Natural killer cell (primary cell): ENCODE results near the gene FAT4. TPM values are rescaled to one million over a fixed set of nuclear protein-coding genes. Genes with fewer than 3 reads are reported as not detected.

Source experiments
- ATAC-seq, 3 donors: fragments of 150-1000 bp in 2 of 3; fragments of 200-7000 bp in 1 of 3; cut with Tn5 transposase; 1 replicate in 1 of 3; 2 replicates in 2 of 3; pipeline ENCODE4 v1.10.0; 2021; ENCODE audit warnings: mild to moderate bottlenecking in 2 of 3, moderate library complexity in 2 of 3
- DNase-seq, 2 donors: peaks; one replicate each; pipeline versions ENCODE4 v3.0.0 to v3.0.0-alpha.2; 2013 to 2021; ENCODE audit warnings: mixed read lengths in 1 of 2
- H3K27ac ChIP-seq: one replicate; pipeline ENCODE4 v1.5.1; 2013; ENCODE audit warnings: mild to moderate bottlenecking, low read length
- H3K27me3 ChIP-seq: one replicate; pipeline ENCODE4 v1.6.1; 2013; ENCODE audit warnings: low read length; ENCODE audit not compliant: control insufficient read depth, insufficient read depth
- H3K36me3 ChIP-seq: one replicate; pipeline ENCODE4 v1.6.1; 2013; ENCODE audit warnings: low read length; ENCODE audit not compliant: control insufficient read depth, insufficient read depth
- H3K4me1 ChIP-seq: one replicate; pipeline ENCODE4 v1.6.1; 2013; ENCODE audit warnings: low read length; ENCODE audit not compliant: control insufficient read depth, insufficient read depth
- H3K4me3 ChIP-seq: one replicate; pipeline ENCODE4 v1.5.1; 2013; ENCODE audit warnings: low read length
- H3K9me3 ChIP-seq: one replicate; pipeline ENCODE4 v1.6.1; 2013; ENCODE audit warnings: low read length; ENCODE audit not compliant: control insufficient read depth, insufficient read depth
- H3K27ac Mint-ChIP-seq, 2 donors: one replicate each; pipeline ENCODE4 v1.8.0; 2022; ENCODE audit warnings: mild to moderate bottlenecking in 2 of 2, mixed read lengths in 2 of 2, moderate library complexity in 1 of 2
- H3K27me3 Mint-ChIP-seq, 2 donors: one replicate each; pipeline ENCODE4 v1.8.0; 2022; ENCODE audit warnings: low read depth in 2 of 2, mixed read lengths in 2 of 2
- H3K36me3 Mint-ChIP-seq: one replicate; pipeline ENCODE4 v1.8.0; 2022; ENCODE audit warnings: mixed read lengths
- H3K4me1 Mint-ChIP-seq, 2 donors: one replicate each; pipeline ENCODE4 v1.8.0; 2022; ENCODE audit warnings: mixed read lengths in 2 of 2
- H3K4me3 Mint-ChIP-seq: one replicate; pipeline ENCODE4 v1.8.0; 2022; ENCODE audit warnings: mild to moderate bottlenecking, moderate library complexity, mixed read lengths
- H3K9me3 Mint-ChIP-seq, 2 donors: one replicate each; pipeline ENCODE4 v1.8.0; 2022; ENCODE audit warnings: mixed read lengths in 2 of 2
- CTCF ChIP-seq: fragments of 200-600 bp; IDR thresholded peaks from one replicate; pipeline ENCODE4 v1.8.0; 2022; ENCODE audit warnings: antibody characterized with exemption
- WGBS: methylation state at CpG from one replicate; pipeline ENCODE4 v1.1.7; 2013; ENCODE audit warnings: missing lambda C conversion rate; ENCODE audit not compliant: insufficient coverage; 5-methylcytosine and 5-hydroxymethylcytosine counted together
- intact Hi-C: fragments of 100-400 bp; cut with micrococcal nuclease; formaldehyde crosslinking; loops from one replicate; pipeline ENCODE4 v1.14.2; 2022
- total RNA-seq, 4 donors: library from RNA; stranded (reverse); fragments of 120-200 nt in 1 of 4; gene quantifications; one replicate each; pipeline versions ENCODE4 v1.2.3 to v1.2.4, GENCODE V29; 2013 to 2022

Gene FAT4
- total RNA-seq, 3 donors from 2014 or later (not counting 1 experiment from before 2014, with no cell fraction given), result 4.5 to 8.0 (median 5.1) TPM

GRCh38 chr4:125359363-125359762 is 44.6 kb downstream of the FAT4 start:
- Histone ChIP-seq H3K4me3 (no peak overlapping the region), H3K36me3 (no peaks in the 10 kb centered on the region), H3K9me3 (no peaks in the 10 kb centered on the region), H3K27me3 (no peaks in the 10 kb centered on the region), H3K4me1 (no peaks in the 10 kb centered on the region), H3K27ac (no peak overlapping the region)
- H3K9me3 Mint-ChIP-seq, result no peaks in the 10 kb centered on the region
- no peak overlapping the region for H3K4me3 Mint-ChIP-seq
- intact Hi-C loops, result no loop called here
- no peak for DNase-seq
- ATAC-seq, result no peak
- no CpG with 5 or more reads among the region's 3 CpGs for WGBS
- H3K36me3 Mint-ChIP-seq, result no peaks in the 10 kb centered on the region
- H3K27ac Mint-ChIP-seq, result no peak overlapping the region
- no peak for TF ChIP-seq CTCF
- H3K4me1 Mint-ChIP-seq, result peaks cover 0 to 3% of the 10 kb centered on the region in 2 donors
- no peaks in the 10 kb centered on the region for H3K27me3 Mint-ChIP-seq

- DNase-seq (no peak), ATAC-seq (no peak)
- no peak for TF ChIP-seq CTCF
- Histone ChIP-seq H3K27ac (no peak overlapping the region), H3K36me3 (no peaks in the 10 kb centered on the region), H3K9me3 (no peaks in the 10 kb centered on the region), H3K27me3 (no peaks in the 10 kb centered on the region), H3K4me3 (no peak overlapping the region), H3K4me1 (no peaks in the 10 kb centered on the region)
- WGBS, result 83% methylated on average over 8 of the region's 8 CpGs
- Mint-ChIP-seq H3K9me3 (peaks cover 0 to 2% of the 10 kb centered on the region in 2 donors), H3K4me3 (no peak overlapping the region), H3K27ac (no peak overlapping the region), H3K4me1 (no peaks in the 10 kb centered on the region), H3K36me3 (no peaks in the 10 kb centered on the region), H3K27me3 (no peaks in the 10 kb centered on the region)
- intact Hi-C loops, result no loop called here
Measured at GRCh38 chr4:125359960-125360634, 45.3 kb downstream of the FAT4 start.

- Histone ChIP-seq H3K9me3 (no peaks in the 10 kb centered on the region), H3K27ac (no peak overlapping the region), H3K36me3 (no peaks in the 10 kb centered on the region), H3K4me1 (no peaks in the 10 kb centered on the region), H3K27me3 (no peaks in the 10 kb centered on the region), H3K4me3 (no peak overlapping the region)
- intact Hi-C loops, result no loop called here
- H3K4me1 Mint-ChIP-seq, result no peaks in the 10 kb centered on the region
- no peak for DNase-seq
- H3K36me3 Mint-ChIP-seq, result no peaks in the 10 kb centered on the region
- H3K9me3 Mint-ChIP-seq, result peaks cover 0 to 2% of the 10 kb centered on the region in 2 donors
- ATAC-seq, result no peak
- TF ChIP-seq CTCF, result no peak
- H3K27ac Mint-ChIP-seq, result no peak overlapping the region
- no peaks in the 10 kb centered on the region for H3K27me3 Mint-ChIP-seq
- no peak overlapping the region for H3K4me3 Mint-ChIP-seq
Measured at GRCh38 chr4:125360727-125361126, 46.0 kb downstream of the FAT4 start.
